MM.1S (cell line): Measurements from ENCODE around the gene TPTE2.
"Not testable (repeated sequence)": the region's sequence is repeated elsewhere in the genome, so short reads cannot be mapped to it uniquely, and the experiment has no call there.

Experiments
- CTCF ChIP-seq: fragments of 300-600 bp; sonication (generic); IDR thresholded peaks from 2 replicates; pipeline ENCODE4 v1.5.1; 2016; ENCODE audit warnings: antibody characterized with exemption, low read length, mixed read lengths
- EZH2 ChIP-seq: fragments of 300-600 bp; sonication (generic); optimal IDR thresholded peaks from 2 replicates; pipeline ENCODE3; 2017; ENCODE audit warnings: low read depth, mild to moderate bottlenecking, antibody characterized with exemption, low read length, mixed read lengths

- TF ChIP-seq EZH2, CTCF: not testable (repeated sequence)
These were observed 4.0 kb downstream of the TPTE2 start for GRCh38 chr13:19557287-19557686.
